ENCODE data around the gene SIKE1. TPM values are rescaled to one million over a fixed set of nuclear protein-coding genes. Genes with fewer than 3 reads are reported as not detected.
"Not testable (repeated sequence)": the region's sequence is repeated elsewhere in the genome, so short reads cannot be mapped to it uniquely, and the experiment has no call there.

The SIKE1 gene
- total RNA-seq, 1 donor from 2014 or later, result 43.4 TPM

DNA sequence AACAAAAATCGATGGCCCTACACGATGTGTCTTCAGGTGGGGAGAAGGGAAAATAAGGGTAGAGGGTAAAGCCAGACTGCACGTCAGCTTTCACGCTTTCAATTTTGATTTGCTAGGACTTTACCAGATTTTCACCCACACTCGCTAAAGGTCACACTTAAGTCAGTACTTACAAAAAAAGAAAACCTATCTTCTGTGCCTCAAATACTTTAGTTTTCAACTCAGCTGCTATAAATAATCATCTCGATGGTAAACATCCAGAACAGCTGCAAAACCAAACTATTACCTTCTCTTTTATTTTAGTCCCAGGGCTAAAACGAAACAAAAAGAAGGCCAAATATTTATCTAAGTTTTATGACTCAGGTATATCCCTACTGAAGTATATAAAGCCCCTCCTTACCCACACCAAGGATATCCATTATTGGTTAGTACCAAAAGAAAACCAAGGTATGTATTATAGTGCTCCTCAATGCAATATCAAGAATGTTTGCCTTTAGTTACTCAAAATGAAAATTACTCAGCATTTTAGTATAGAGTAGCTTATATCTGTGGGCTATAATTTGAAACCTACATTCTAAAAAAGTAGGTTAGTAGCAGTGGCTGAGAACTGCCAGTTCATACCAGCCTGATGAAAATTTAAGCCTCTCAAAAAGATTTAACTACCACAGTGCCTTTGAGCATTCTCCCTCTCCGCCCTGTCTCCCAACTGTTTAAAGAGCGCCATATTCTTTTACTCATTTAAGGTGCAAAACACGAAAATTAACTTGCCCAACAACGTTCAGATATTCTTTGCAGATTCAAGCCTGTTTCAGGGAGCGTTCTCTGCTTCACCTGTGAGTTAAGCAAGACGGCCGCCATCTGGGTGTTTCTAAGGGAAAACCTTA lies 24.2 kb downstream of the SIKE1 start:
- peak; percentile 83 for DNase-seq (ENCODE audit: low read depth)

GRCh38 chr1:114755006-114755931 lies 25.2 kb downstream of the SIKE1 start:
- DNase-seq (ENCODE audit: low read depth), result no peak

GRCh38 chr1:114753702-114754101 lies 26.8 kb downstream of the SIKE1 start:
- DNase-seq (ENCODE audit: low read depth), result not testable (repeated sequence)

DNA sequence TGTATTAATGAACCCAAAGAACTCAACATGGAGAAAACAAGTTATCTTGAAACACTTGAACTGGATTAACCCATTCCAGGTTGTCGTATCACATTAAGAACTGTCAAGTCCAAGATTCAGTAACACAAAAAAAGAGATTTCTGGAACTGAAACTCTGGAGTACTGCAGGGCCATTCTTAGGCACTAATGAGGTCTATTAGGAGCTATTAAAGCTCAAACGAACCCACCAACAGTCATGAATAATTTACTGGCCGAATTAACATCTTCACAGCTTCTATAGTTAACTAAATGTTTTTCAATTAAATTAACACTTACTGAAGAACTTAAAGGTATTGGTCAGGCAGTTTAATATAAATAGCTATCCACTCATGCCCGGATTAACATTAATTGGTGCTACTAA lies 27.3 kb downstream of the SIKE1 start:
- no peak for DNase-seq (ENCODE audit: low read depth)

DNA sequence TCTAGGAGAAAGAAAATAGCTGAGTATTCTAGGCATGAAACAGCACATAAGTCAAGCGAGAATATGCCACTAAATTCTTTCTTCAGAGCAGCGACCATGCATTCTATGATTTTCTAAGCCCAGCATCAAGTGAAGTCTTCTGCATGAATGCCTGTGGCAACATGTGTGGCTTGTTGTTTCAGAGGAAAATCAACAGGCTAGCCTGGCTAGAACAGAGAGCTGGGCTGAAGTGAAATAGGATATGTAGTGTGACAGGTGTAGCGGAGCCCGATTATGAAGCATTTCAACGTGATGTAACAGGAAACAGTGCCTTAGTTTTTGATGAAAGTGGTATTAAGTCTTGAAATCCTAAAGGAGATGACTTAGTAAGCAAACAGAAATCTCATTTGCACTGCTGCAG lies 29.7 kb downstream of the SIKE1 start:
- peak; percentile 85 for DNase-seq (ENCODE audit: low read depth)

GRCh38 chr1:114749835-114750234 lies 30.6 kb downstream of the SIKE1 start:
- no peak for DNase-seq (ENCODE audit: low read depth)

DNA sequence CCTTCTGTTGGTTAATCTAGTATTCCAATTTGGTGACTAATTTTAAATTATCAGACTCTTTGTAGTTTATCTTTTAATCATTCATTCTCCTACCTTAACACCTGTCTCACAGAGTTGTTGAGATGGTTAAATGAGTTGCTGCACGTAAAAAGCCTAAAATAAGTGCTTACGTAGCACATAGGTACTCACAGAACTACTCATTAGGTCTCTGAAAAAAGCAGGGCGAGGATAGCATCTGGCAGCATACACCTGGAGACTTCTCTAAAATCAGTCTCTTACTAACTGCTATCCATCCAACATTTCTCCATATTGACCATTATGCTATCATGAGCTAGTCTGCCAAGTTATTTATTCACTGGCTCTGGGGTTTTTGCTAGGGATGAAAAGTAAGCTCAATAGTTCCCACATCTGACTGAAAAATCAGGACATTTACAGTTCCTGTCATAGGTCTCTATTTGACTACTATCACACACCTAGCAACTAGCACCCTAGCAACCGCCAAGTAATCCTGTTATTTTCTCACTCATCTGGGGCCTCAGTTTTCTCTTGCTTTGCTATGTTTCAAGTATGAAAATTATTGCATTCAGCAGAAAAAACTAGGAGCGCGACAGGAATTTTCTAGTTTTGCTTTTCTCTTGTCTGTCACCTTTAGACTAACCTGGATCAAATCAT lies 33.9 kb downstream of the SIKE1 start:
- DNase-seq (ENCODE audit: low read depth), result no peak

DNA sequence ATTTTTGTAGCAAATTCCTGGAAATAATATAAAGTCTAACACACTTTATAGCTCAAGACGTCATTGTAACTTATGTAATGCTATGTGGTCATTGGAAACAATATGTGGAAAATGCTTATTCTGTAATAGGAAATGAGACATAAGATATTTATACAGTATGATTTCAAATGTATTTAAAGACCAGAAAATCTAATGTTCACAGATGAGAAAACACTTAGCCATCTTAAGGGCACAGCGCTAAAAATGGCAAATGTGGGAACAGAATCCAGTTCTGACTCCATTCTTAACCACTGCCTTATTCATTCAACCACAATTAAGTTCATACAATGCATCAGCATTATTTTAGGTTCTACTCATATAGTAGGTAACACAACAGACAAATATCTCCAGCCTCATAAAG lies 35.2 kb downstream of the SIKE1 start:
- peak; percentile 79 for DNase-seq (ENCODE audit: low read depth)

GRCh38 chr1:114741963-114742746 lies 38.3 kb downstream of the SIKE1 start:
- no peak for DNase-seq (ENCODE audit: low read depth)

DNA sequence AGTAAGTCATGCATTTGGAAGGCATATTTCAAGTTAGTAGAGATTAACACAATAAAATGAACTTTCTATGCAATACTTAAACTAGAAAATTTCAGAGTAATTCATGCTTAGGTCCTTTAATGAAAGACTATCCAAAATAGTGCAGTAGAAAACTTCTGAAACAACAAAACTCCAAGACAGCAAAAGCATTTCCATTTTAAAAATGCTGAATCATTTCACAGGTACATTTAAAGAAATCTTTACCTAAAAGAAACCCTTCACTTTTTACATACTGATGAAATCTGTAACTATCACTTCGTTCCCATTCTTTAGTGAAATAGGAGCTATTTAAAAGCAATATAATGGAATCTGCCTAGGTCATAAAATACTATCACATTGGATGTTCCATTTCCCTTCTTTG lies 40.2 kb downstream of the SIKE1 start:
- DNase-seq (ENCODE audit: low read depth), result no peak

GRCh38 chr1:114737314-114737849 lies 43.1 kb downstream of the SIKE1 start:
- DNase-seq (ENCODE audit: low read depth), result no peak

DNA sequence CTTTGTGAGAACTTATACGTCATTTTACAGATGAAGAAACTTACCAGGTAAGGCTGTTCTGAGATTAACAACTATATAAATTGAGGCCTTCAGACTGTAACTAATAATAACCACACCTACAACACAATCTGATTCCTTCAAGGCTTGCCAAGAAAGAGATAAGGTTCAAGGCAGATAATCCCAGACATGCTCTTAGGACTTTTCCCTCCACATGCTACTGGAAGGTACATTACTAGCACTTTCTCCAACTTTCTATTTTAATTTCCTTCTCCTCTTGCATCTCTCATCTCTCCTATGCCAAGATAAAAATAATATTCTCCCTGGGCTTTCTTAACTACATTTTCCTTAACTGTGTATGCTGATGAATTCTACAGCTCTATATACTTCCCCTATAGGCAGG lies 45.0 kb downstream of the SIKE1 start:
- no peak for DNase-seq (ENCODE audit: low read depth)

GRCh38 chr1:114729782-114730181 lies 50.7 kb downstream of the SIKE1 start:
- no peak for DNase-seq (ENCODE audit: low read depth)

- DNase-seq (ENCODE audit: low read depth), result no peak
Observed at GRCh38 chr1:114728553-114728952, 51.9 kb downstream of the SIKE1 start.

DNA sequence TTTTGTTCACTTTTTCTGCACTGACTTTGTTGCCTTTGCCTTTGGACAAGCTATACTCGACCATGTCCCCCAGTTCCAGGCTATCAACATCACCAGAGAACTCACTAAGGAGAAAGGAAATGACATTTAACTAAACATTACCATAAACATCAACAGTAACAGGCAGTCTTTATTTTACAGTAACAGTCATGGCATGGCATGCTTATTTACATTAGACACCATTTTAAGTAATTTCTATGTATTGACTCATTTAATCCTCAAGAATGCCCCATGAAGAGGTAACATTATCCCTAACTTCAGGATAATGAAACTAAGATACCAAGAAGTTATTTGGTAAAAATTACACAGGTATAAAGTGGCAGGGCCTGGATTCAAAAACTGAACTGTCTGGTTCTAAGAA lies 55.3 kb downstream of the SIKE1 start:
- no peak for DNase-seq (ENCODE audit: low read depth)

DNA sequence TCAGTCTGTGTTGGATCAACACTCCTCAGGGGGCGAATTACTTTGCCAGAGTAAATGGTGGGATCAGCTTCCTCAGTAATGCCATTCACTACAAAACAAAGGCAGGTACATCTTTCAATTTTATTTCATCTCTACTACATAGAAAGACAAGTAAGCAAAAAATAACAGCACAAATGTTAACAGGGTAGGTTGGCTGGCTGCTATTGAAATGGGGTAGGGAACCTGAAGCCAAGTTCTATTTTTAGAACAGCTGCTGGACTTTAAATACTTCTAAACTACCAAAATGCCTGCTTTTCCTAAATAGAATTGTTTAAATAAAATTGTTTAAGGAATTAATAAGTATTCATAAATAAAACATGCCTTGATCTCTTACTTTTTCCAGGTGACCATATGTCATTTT lies 56.6 kb downstream of the SIKE1 start:
- no peak for DNase-seq (ENCODE audit: low read depth)

GRCh38 chr1:114723457-114723856 lies 57.0 kb downstream of the SIKE1 start:
- no peak for DNase-seq (ENCODE audit: low read depth)

- DNase-seq (ENCODE audit: low read depth), result no peak
Observed at GRCh38 chr1:114720492-114720891, 60.0 kb downstream of the SIKE1 start.

Data from myocyte (in vitro differentiated cells).